GM21390 (cell line): ENCODE data around the gene GBP7.
"Not testable (repeated sequence)": the region's sequence is repeated elsewhere in the genome, so short reads cannot be mapped to it uniquely, and the experiment has no call there.

Experiments
- ATAC-seq: cut with Tn5 transposase; IDR thresholded peaks from one replicate; pipeline ENCODE4 v1.9.1; 2021; ENCODE audit not compliant: unreplicated experiment

GBP7 gene

DNA sequence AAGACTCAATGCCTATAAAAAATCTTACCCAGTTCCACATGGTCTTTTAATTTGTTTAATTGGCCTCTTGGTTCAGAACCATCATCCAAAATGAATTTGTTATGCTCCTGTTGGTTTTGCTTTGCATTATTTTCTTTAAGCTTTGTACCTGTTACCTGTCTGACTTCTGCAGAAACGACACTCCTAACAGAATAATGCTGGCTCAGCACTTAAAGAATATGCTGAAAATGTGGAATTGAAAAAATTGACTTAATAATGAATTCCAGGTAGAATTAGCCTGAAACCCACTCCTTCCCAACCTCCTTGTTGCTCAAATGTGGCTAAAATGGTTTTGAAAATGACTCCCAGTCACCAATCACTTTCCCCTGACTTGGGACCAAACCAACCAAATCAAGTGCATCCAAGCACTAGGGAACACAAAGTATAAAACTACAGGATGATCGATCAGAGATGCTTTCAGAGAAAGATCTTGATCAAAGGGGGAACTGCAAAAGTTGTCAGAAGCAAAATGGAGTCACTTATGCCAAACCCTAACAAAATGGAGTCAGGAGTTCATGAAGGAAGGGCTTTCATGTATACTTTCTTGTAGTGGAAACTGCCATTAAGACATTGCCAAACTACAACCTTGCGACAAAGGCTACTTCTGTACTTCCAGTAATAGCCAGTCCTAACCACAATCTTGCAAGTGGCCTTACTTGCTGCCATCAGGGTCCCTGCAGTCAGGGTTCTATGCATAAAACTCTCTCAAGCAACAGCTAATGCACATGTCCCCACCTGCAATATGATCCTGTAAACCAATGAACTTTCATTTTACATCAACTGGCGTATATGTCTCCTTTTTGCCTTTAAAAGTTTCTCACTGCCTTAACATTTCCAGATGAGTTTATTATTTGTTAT is 5.4 kb downstream of the GBP7 start:
- no peak for ATAC-seq

DNA sequence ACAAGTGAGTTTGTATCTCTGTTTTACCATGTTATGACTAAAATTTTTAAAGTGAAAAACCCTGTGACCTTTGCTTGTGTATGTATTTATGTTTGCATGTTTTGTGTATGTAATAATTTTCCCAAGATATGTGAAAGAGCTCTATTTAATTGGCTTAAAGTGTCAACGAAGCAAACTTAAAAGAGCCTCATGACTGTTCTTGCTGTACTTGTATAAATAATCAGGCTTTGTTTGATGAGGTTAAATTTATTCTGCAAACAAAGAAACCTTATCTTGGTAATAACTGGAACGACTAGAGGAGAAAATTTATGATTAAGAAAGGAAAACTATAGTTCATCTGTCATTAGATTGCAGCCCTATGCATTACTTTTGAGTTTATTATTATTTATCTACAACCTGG is 6.6 kb downstream of the GBP7 start:
- no peak for ATAC-seq

GRCh38 chr1:89167590-89168230 is 8.1 kb downstream of the GBP7 start:
- ATAC-seq: no peak

GRCh38 chr1:89166705-89167104 is 9.1 kb downstream of the GBP7 start:
- ATAC-seq: no peak

GRCh38 chr1:89165811-89166210 is 10.0 kb downstream of the GBP7 start:
- no peak for ATAC-seq

GRCh38 chr1:89151047-89151446 is 24.8 kb downstream of the GBP7 start:
- no peak for ATAC-seq

DNA sequence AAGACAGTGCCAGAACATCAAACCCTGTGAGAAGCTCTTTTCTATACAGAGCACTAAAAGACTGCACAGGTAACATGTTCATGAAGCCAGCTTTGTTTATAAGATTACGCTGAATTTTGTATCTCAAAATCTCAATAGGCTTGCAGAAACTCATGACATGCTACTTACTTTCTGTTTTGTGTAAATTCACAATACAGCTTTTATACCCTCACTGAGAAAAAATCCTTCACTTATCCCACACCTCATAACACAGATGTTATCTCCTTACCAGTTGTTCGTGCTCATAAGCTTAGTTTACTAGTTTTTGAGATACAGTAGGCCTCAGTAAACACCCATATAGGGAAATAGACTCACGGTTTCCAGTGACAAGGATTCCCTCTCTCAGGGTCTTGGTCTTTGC is 25.8 kb downstream of the GBP7 start:
- no peak for ATAC-seq

GRCh38 chr1:89149229-89149628 is 26.6 kb downstream of the GBP7 start:
- no peak for ATAC-seq

DNA sequence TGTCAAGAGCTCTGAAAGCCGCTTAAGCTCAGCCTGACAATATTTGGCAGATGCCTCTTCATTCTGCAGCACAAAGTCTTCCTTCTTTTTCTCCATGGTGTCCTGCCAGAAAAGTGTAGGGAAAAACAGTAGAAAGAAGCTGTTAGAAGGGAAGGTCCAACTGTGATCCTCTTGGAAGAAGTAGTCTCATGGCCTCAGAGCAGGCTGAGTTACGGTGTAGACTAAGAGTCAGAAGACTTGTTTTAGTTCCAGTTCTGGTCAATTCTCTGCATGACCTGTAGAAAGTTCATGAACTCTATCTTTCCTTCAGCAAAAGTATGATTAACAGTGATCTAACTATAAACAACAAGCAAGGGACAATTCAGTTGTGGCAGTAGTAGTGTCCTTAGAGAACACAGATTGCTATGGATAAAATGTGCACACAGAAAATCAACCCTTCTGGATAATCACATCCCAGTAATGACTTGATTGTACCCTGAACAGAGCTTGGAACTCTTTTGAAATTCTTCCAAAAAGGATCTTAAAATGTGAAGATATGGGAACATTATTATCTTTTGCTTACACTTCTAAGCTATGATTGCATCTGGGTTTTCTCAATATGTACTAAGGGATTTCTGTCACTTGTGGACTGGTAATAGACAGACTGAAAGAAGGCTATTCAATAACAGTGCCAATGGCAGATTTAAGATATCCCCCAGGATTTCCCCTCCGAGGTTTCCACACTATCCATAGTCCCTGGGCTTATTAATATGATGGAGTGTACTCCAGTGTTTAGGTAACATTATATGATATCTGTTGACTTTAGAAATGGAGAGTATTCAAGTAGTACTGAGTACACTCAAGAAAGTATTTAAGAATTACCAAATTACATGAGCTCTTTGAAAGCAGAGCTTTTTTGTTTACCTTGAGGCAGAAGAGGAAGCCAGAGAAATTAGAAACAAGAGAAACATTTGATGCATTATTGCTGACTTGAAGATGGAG is 27.8 kb downstream of the GBP7 start:
- no peak for ATAC-seq

GRCh38 chr1:89146721-89147120 is 29.1 kb downstream of the GBP7 start:
- no peak for ATAC-seq

GRCh38 chr1:89143484-89143883 is 32.3 kb downstream of the GBP7 start:
- no peak for ATAC-seq

- ATAC-seq: no peak
These were observed 33.6 kb downstream of the GBP7 start for GRCh38 chr1:89142160-89142559.

- ATAC-seq: no peak
These were observed 42.1 kb downstream of the GBP7 start for GRCh38 chr1:89133747-89134146.

DNA sequence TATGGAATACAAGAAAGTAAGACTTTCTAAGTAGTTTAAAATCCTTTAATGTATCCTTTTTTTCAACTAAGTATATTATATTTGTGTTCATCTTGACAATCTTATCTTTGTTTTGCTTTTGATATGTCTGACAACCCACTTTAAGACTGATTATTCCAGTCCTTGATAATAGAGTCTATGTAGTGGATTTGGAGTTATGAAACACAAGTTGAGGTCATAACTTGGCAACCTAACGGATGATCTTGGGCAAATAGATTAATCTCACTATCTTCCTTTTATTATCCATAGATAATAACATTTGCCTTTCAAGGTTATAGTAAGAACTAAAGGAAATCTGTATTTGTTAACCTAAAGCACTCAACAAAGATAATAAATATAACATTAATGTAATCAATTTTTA is 45.1 kb downstream of the GBP7 start:
- ATAC-seq: no peak

DNA sequence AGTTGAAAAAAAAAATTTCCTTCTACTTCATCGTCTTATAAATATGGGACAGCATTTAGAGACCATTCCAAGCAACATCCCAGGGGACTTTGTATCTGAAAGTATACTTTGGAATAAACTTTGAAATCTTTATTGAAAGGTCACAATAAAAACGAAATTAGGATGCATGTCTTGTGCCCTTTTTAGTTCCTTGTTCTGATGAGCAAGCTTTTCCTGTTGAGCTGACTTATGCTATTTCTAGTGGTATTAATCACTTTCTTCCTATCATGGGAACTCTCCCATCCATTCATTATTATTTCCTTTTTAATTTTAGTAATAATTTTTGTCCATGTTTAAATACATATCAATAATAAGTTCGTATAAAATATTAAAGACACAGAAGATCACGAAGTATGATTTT is 45.9 kb downstream of the GBP7 start:
- ATAC-seq: no peak

DNA sequence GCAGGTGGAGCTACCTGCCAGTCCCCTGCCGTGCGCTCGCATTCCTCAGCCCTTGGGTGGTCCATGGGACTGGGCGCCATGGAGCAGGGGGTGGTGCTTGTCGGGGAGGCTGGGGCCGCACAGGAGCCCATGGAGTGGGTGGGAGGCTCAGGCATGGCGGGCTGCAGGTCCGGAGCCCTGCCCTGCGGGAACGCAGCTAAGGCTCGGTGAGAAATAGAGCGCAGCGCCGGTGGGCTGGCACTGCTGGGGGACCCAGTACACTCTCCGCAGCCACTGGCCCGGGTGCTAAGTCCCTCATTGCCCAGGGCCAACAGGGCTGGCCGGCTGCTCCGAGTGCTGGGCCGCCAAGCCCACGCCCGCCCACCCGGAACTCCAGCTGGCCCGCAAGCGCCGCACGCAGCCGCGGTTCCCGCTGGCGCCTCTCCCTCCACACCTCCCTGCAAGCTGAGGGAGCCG is 47.8 kb downstream of the GBP7 start:
- ATAC-seq: not testable (repeated sequence)

GRCh38 chr1:89126602-89127565 is 48.9 kb downstream of the GBP7 start:
- ATAC-seq: not testable (repeated sequence)

DNA sequence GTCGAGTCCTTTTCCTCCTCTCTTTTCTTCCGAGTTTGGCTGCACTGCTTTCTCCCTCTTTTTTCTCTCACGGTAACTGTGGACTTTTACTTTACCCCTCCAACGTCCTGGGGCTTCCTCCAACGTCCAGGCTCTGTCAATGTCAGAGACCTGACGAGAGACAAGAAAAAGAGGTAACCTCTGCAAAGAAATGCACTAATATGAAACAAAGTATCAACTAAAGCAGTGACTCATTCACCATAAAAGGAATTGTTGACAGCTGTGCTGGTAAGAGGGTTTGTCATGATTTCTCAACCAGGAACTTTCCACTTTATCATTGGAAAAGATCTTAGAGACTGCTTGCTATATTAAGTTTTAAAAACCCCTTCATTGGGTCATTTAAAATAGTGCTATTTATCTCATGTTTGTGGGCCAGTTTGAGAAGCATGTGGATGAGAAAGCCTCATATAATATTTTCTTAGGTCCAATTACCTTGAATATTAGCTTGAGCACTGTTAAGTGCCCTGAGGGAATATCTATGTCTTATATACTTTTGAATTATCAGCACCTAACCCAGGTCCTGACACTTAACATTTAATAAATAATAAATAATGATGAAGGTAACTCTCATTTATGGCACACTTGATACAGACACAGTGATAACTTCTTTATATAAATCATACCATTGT is 49.8 kb downstream of the GBP7 start, which contains the start of gene GBP2:
TSS of gene GBP2 (minus strand) at position 202 of the 668 bp plus-strand sequence. CDS start 4,148 bp downstream, outside the sequence.
- peak; percentile 83 for ATAC-seq

- ATAC-seq: peak; percentile 33
These were observed 50.4 kb downstream of the GBP7 start for GRCh38 chr1:89125240-89125912.
